Measurements from ENCODE around the gene PLCD3. TPM values are rescaled to one million over a fixed set of nuclear protein-coding genes. Genes with fewer than 3 reads are reported as not detected.

The PLCD3 gene
- total and polyA plus RNA-seq, 10 of the 15 experiments (the other 5 are each of a cell fraction or from before 2014, with no cell fraction given): 0.02 to 1.6 (median 0.44) TPM

GRCh38 chr17:45149037-45149668 is 16.8 kb upstream of the PLCD3 start (continued):
- TF ChIP-seq ASH2L (IDR thresholded peaks at IDR 0.05; ENCODE audit: borderline replicate concordance, low read depth) (peak; percentile 35; the same call in 1 of the 2 replicates), ZNF207 (IDR thresholded peaks at IDR 0.05; ENCODE audit: borderline replicate concordance) (no peak), RUNX3 (IDR thresholded peaks at IDR 0.05; ENCODE audit: low read length) (0 out of 2 replicates have a peak, but pooled peaks have one; percentile 4), BCL11A (IDR thresholded peaks at IDR 0.05; ENCODE audit: low read depth, low read length) (no peak), KDM1A (IDR thresholded peaks at IDR 0.05; ENCODE audit: borderline replicate concordance) (no peak), NFYB (IDR thresholded peaks at IDR 0.05; ENCODE audit: insufficient read depth, low read depth, low read length) (no peak), SREBF2 (IDR thresholded peaks at IDR 0.05; ENCODE audit: low read length) (no peak), NR2C2 (IDR thresholded peaks at IDR 0.05; ENCODE audit: borderline replicate concordance, control insufficient read depth, insufficient read length, low read depth) (no peak), TCF12 (IDR thresholded peaks at IDR 0.05; ENCODE audit: low read depth, low read length) (0 out of 2 replicates have a peak, but pooled peaks have one; percentile 18), SMAD1 (IDR thresholded peaks at IDR 0.05; ENCODE audit: low read depth, partially characterized antibody) (no peak), EZH2 (IDR thresholded peaks at IDR 0.05; ENCODE audit: borderline replicate concordance, control insufficient read depth, low read depth, low read length) (no peak), TCF3 (IDR thresholded peaks at IDR 0.05; ENCODE audit: borderline replicate concordance, insufficient read depth, low read depth, low read length) (no peak), IRF4 (IDR thresholded peaks at IDR 0.05; ENCODE audit: low read depth, low read length) (no peak), IKZF2 (IDR thresholded peaks at IDR 0.05) (no peak; a peak in 1 of 4 replicates), ZNF622 (IDR thresholded peaks at IDR 0.05) (no peak), HCFC1 (IDR thresholded peaks at IDR 0.05; ENCODE audit: low read length) (no peak; the same call in 1 of the 2 replicates), LARP7 (IDR thresholded peaks at IDR 0.05) (peak; percentile 76), CEBPZ (IDR thresholded peaks at IDR 0.05; ENCODE audit: low read depth, low read length) (no peak), RB1 (IDR thresholded peaks at IDR 0.05; ENCODE audit: borderline replicate concordance) (0 out of 2 replicates have a peak, but pooled peaks have one; percentile 55), USF1 (IDR thresholded peaks at IDR 0.05; ENCODE audit: borderline replicate concordance, extremely low read length, insufficient read depth, low read depth, low read length) (no peak)
- TF ChIP-seq, protein P1, sequence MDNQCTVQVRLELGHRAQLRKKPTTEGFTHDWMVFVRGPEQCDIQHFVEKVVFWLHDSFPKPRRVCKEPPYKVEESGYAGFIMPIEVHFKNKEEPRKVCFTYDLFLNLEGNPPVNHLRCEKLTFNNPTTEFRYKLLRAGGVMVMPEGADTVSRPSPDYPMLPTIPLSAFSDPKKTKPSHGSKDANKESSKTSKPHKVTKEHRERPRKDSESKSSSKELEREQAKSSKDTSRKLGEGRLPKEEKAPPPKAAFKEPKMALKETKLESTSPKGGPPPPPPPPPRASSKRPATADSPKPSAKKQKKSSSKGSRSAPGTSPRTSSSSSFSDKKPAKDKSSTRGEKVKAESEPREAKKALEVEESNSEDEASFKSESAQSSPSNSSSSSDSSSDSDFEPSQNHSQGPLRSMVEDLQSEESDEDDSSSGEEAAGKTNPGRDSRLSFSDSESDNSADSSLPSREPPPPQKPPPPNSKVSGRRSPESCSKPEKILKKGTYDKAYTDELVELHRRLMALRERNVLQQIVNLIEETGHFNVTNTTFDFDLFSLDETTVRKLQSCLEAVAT (IDR thresholded peaks at IDR 0.05): no peak
- TF ChIP-seq, protein P2, sequence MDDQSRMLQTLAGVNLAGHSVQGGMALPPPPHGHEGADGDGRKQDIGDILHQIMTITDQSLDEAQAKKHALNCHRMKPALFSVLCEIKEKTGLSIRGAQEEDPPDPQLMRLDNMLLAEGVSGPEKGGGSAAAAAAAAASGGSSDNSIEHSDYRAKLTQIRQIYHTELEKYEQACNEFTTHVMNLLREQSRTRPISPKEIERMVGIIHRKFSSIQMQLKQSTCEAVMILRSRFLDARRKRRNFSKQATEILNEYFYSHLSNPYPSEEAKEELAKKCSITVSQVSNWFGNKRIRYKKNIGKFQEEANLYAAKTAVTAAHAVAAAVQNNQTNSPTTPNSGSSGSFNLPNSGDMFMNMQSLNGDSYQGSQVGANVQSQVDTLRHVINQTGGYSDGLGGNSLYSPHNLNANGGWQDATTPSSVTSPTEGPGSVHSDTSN (IDR thresholded peaks at IDR 0.05; ENCODE audit: insufficient replicate concordance, low read depth, low read length): no peak
- TF ChIP-seq, protein P3, sequence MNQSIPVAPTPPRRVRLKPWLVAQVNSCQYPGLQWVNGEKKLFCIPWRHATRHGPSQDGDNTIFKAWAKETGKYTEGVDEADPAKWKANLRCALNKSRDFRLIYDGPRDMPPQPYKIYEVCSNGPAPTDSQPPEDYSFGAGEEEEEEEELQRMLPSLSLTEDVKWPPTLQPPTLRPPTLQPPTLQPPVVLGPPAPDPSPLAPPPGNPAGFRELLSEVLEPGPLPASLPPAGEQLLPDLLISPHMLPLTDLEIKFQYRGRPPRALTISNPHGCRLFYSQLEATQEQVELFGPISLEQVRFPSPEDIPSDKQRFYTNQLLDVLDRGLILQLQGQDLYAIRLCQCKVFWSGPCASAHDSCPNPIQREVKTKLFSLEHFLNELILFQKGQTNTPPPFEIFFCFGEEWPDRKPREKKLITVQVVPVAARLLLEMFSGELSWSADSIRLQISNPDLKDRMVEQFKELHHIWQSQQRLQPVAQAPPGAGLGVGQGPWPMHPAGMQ (IDR thresholded peaks at IDR 0.05; ENCODE audit: borderline replicate concordance): no peak
